ENCODE measurements around the gene TASL.
A peak's percentile ranks its signal among the peaks of the same experiment; 100 is the strongest.
"Not testable (repeated sequence)": the region's sequence is repeated elsewhere in the genome, so short reads cannot be mapped to it uniquely, and the experiment has no call there.

TASL gene

GRCh38 chrX:30593440-30594200 lies 16.1 kb upstream of the TASL start:
- peak; percentile 54 for DNase-seq
- H3K27ac Mint-ChIP-seq, result peak overlapping the region; percentile 62
- peaks cover 21% of the 10 kb centered on the region for H3K4me1 Mint-ChIP-seq
- peaks cover 4% of the 10 kb centered on the region for H3K27me3 Mint-ChIP-seq
- no peaks in the 10 kb centered on the region for H3K9me3 Mint-ChIP-seq
- no peaks in the 10 kb centered on the region for H3K36me3 Mint-ChIP-seq
- CTCF ChIA-PET, result interaction anchor here (0.7 to 1.3 kb wide), 5 partner anchors 10 to 24 kb away, joined by 3 to 5 read pairs (median 3); no protein-coding TSS in a partner anchor
- H3K4me3 Mint-ChIP-seq, result no peak overlapping the region

DNA sequence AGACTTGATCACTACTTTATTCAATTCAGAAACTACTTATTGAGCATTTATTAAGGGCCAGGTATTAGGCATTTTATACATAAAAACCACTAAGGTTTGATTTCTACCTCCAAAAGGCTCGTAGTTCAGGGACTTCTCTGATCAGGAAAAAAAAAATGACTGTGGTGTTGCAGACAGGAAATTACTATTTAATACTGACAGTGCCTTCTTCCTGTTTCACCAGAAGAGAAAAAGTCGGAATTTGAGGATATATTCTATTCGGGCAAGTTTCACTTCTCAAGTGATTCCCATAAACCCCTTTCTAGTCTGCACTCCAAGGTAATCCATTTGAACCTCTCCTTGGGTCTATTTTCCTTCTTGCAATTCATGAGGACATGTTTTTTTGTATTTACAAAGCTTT lies 15.3 kb upstream of the TASL start:
- Mint-ChIP-seq H3K27ac (no peak overlapping the region), H3K36me3 (no peaks in the 10 kb centered on the region), H3K4me3 (no peak overlapping the region), H3K4me1 (peaks cover 20% of the 10 kb centered on the region), H3K9me3 (no peaks in the 10 kb centered on the region), H3K27me3 (peaks cover 4% of the 10 kb centered on the region)
- CTCF ChIA-PET, result interaction anchor here (1.3 kb wide), 1 partner anchor 23 kb away, joined by 3 read pairs; no protein-coding TSS in a partner anchor
- no peak for DNase-seq

- no peak overlapping the region for H3K27ac Mint-ChIP-seq
- no peak overlapping the region for H3K4me3 Mint-ChIP-seq
- H3K9me3 Mint-ChIP-seq, result no peaks in the 10 kb centered on the region
- H3K27me3 Mint-ChIP-seq, result peaks cover 4% of the 10 kb centered on the region
- no peak for DNase-seq
- peaks cover 9% of the 10 kb centered on the region for H3K4me1 Mint-ChIP-seq
- CTCF ChIA-PET, result interaction anchor here (2.1 kb wide), 1 partner anchor 20 kb away, joined by 10 read pairs; no protein-coding TSS in a partner anchor
- no peaks in the 10 kb centered on the region for H3K36me3 Mint-ChIP-seq
These were observed 12.8 kb upstream of the TASL start for GRCh38 chrX:30590368-30590767.

GRCh38 chrX:30589146-30589888 lies 11.8 kb upstream of the TASL start:
- peaks cover 4% of the 10 kb centered on the region for H3K27me3 Mint-ChIP-seq
- DNase-seq, result no peak
- H3K4me1 Mint-ChIP-seq, result peaks cover 9% of the 10 kb centered on the region
- no peak overlapping the region for H3K4me3 Mint-ChIP-seq
- H3K27ac Mint-ChIP-seq, result no peak overlapping the region
- H3K36me3 Mint-ChIP-seq, result no peaks in the 10 kb centered on the region
- CTCF ChIA-PET, result interaction anchor here (2.1 kb wide), 1 partner anchor 19 kb away, joined by 10 read pairs; no protein-coding TSS in a partner anchor
- H3K9me3 Mint-ChIP-seq, result no peaks in the 10 kb centered on the region

DNA sequence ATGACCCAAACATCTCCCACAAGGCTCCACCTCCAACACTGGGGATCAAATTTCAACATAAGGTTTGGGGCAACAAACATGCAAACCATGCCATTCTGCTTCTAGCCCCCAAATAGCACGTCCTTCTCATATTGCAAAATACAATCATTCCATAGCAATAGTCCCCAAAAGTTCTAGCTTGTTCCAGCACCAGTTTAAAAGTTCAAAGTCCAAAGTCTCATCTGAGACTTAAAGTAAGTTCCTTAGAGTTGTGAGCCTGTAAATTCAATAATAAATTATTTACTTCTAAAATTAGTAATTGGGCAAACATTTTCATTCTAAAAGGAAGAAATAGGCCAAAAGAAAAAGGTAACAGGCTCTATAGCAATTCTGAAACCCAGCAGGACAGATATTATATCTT lies 8.9 kb upstream of the TASL start:
- peaks cover 4% of the 10 kb centered on the region for H3K27me3 Mint-ChIP-seq
- CTCF ChIA-PET, result no interaction called here

GRCh38 chrX:30582664-30583063 lies 5.1 kb upstream of the TASL start:
- no peak overlapping the region for H3K27ac Mint-ChIP-seq
- no peak for DNase-seq
- no peaks in the 10 kb centered on the region for H3K36me3 Mint-ChIP-seq
- CTCF ChIA-PET, result no interaction called here
- H3K27me3 Mint-ChIP-seq, result no peaks in the 10 kb centered on the region
- peaks cover 4% of the 10 kb centered on the region for H3K4me1 Mint-ChIP-seq
- H3K4me3 Mint-ChIP-seq, result no peak overlapping the region
- H3K9me3 Mint-ChIP-seq, result no peaks in the 10 kb centered on the region

More for the DNA sequence above, 8.9 kb upstream of the TASL start:
- H3K9me3 Mint-ChIP-seq, result no peaks in the 10 kb centered on the region
- H3K27ac Mint-ChIP-seq, result no peak overlapping the region
- no peaks in the 10 kb centered on the region for H3K36me3 Mint-ChIP-seq
- no peak overlapping the region for H3K4me3 Mint-ChIP-seq
- no peak for DNase-seq
- no peaks in the 10 kb centered on the region for H3K4me1 Mint-ChIP-seq

GRCh38 chrX:30580641-30581040 lies 3.1 kb upstream of the TASL start:
- Mint-ChIP-seq H3K9me3 (no peaks in the 10 kb centered on the region), H3K4me3 (no peak overlapping the region), H3K27me3 (no peaks in the 10 kb centered on the region), H3K36me3 (no peaks in the 10 kb centered on the region), H3K4me1 (peaks cover 10% of the 10 kb centered on the region), H3K27ac (no peak overlapping the region)
- DNase-seq, result no peak
- CTCF ChIA-PET, result no interaction called here

- Mint-ChIP-seq H3K36me3 (peaks cover 10% of the 10 kb centered on the region), H3K4me1 (peaks cover 28% of the 10 kb centered on the region), H3K27ac (peak overlapping the region; percentile 95), H3K9me3 (no peaks in the 10 kb centered on the region), H3K4me3 (peak overlapping the region; percentile 81), H3K27me3 (no peaks in the 10 kb centered on the region)
- CTCF ChIA-PET, result interaction anchor here (1.4 kb wide), 1 partner anchor 58 kb away, joined by 4 read pairs; no protein-coding TSS in a partner anchor
- no peak for DNase-seq
These were observed 685 bp downstream of the TASL start for GRCh38 chrX:30576881-30577280.

DNA sequence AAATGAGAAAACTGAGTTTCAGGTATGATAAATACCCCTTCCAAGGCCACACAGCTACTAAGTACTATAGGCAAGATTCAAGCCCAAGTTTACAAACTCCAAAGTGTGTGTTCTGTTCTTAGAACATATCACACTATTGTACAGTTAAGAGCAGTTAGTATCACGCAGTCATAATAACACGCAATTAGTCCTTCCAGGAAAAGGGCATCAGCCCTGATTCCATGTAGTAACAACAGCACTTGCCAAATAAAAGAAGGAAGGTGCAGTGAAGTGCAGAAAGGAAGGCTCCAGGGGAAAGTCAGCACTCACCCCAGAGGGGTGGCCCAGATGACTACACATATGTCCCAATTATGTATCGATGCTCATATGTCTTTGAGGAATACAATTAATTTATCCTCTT lies 4.4 kb downstream of the TASL start:
- Mint-ChIP-seq H3K27ac (no peak overlapping the region), H3K27me3 (no peaks in the 10 kb centered on the region), H3K9me3 (no peaks in the 10 kb centered on the region), H3K36me3 (peaks cover 18% of the 10 kb centered on the region), H3K4me1 (peaks cover 30% of the 10 kb centered on the region), H3K4me3 (no peak overlapping the region)
- no peak for DNase-seq
- CTCF ChIA-PET, result no interaction called here

- H3K4me3 Mint-ChIP-seq, result no peak overlapping the region
- no peak overlapping the region for H3K27ac Mint-ChIP-seq
- CTCF ChIA-PET, result no interaction called here
- peaks cover 30% of the 10 kb centered on the region for H3K4me1 Mint-ChIP-seq
- H3K36me3 Mint-ChIP-seq, result peaks cover 18% of the 10 kb centered on the region
- H3K27me3 Mint-ChIP-seq, result no peaks in the 10 kb centered on the region
- H3K9me3 Mint-ChIP-seq, result no peaks in the 10 kb centered on the region
- DNase-seq, result no peak
These were observed 4.9 kb downstream of the TASL start for GRCh38 chrX:30572678-30573077.

DNA sequence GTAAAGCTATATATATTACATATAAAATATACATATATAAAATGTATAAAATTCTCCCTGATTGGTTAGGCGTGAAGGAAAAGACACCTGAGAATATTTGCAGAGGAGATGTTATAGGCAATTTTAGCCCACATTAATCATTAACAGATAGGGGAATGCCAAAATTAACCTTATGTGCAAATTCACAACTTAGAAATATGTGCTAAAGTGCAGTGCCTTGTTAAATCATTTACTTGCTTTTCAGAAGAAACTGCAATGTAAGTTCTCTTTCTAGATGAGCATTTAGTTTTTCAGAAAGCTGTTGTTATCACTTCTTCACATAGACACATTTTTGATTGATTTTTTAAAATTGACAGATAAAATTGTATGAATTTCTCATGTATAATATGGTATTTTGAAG lies 5.6 kb downstream of the TASL start:
- Mint-ChIP-seq H3K27ac (no peak overlapping the region), H3K36me3 (peaks cover 18% of the 10 kb centered on the region), H3K27me3 (no peaks in the 10 kb centered on the region), H3K9me3 (no peaks in the 10 kb centered on the region), H3K4me3 (no peak overlapping the region), H3K4me1 (peaks cover 28% of the 10 kb centered on the region)
- no peak for DNase-seq
- CTCF ChIA-PET, result interaction anchor here (2.8 kb wide), 1 partner anchor 17 kb away, joined by 10 read pairs; no protein-coding TSS in a partner anchor

GRCh38 chrX:30570505-30570904 lies 7.1 kb downstream of the TASL start:
- CTCF ChIA-PET, result interaction anchor here (0.6 to 2.8 kb wide), 12 partner anchors 19 to 165 kb away, joined by 3 to 10 read pairs (median 3); no protein-coding TSS in a partner anchor
- Mint-ChIP-seq H3K27me3 (no peaks in the 10 kb centered on the region), H3K4me1 (peaks cover 24% of the 10 kb centered on the region), H3K4me3 (no peak overlapping the region), H3K9me3 (no peaks in the 10 kb centered on the region), H3K36me3 (peaks cover 18% of the 10 kb centered on the region), H3K27ac (no peak overlapping the region)
- DNase-seq, result no peak

DNA sequence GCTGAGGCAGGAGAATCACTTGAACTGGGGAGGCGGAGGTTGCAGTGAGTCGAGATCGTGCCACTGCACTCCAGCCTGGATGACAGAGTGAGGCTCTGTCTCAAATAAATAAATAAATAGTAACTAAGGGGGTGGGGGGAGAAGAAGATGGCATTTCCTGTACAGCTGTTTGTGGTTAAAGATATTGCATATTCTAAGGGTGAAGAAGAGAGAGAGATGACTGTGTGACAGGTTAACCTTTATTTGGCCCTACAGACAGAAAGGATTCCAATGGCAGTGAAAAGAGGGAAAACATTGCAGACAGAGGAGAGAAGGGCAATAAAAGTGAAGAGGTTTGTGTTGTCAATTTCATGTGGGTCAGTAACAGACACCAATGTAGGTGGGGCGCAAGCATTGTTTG lies 9.4 kb downstream of the TASL start:
- DNase-seq, result no peak
- no peak overlapping the region for H3K4me3 Mint-ChIP-seq
- peaks cover 10% of the 10 kb centered on the region for H3K4me1 Mint-ChIP-seq
- no peak overlapping the region for H3K27ac Mint-ChIP-seq
- CTCF ChIA-PET, result no interaction called here
- H3K9me3 Mint-ChIP-seq, result no peaks in the 10 kb centered on the region
- no peaks in the 10 kb centered on the region for H3K27me3 Mint-ChIP-seq
- H3K36me3 Mint-ChIP-seq, result peaks cover 22% of the 10 kb centered on the region

- H3K27me3 Mint-ChIP-seq, H3K4me1 Mint-ChIP-seq, CTCF ChIA-PET: not testable (repeated sequence)
These were observed 14.5 kb downstream of the TASL start for GRCh38 chrX:30563070-30563469.

More at GRCh38 chrX:30563070-30563469, 14.5 kb downstream of the TASL start:
- H3K36me3 Mint-ChIP-seq, result peaks cover 42% of the 10 kb centered on the region
- H3K4me3 Mint-ChIP-seq, H3K9me3 Mint-ChIP-seq, H3K27ac Mint-ChIP-seq, DNase-seq: not testable (repeated sequence)

All from activated naive CD4-positive, alpha-beta T cell treated with anti-CD3 and anti-CD28 coated beads, Interleukin-2, amount 10 ng/mL, durations not matched to agents 7 days and 5 days (primary cell).